ENCODE data around the gene MIR17HG.

DNA sequence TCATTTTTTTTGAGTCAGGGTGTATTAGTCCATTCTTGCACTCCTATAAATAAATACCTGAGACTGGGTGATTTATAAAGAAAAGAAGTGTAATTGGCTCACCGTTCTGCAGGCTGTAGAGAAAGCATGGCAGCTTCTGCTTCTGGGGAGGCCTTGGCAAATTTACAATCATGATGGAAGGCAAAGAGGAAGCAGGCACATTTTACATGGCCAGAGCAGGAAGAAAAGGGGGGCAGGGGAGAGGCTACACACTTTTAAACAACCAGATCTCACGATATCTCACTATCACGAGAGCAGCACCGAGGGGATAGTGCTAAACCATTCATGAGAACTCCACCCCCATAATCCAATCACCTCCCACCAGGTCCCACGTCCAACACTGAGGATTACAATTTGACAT is 44.5 kb upstream of the MIR17HG start:
- TF ChIP-seq, protein P1, sequence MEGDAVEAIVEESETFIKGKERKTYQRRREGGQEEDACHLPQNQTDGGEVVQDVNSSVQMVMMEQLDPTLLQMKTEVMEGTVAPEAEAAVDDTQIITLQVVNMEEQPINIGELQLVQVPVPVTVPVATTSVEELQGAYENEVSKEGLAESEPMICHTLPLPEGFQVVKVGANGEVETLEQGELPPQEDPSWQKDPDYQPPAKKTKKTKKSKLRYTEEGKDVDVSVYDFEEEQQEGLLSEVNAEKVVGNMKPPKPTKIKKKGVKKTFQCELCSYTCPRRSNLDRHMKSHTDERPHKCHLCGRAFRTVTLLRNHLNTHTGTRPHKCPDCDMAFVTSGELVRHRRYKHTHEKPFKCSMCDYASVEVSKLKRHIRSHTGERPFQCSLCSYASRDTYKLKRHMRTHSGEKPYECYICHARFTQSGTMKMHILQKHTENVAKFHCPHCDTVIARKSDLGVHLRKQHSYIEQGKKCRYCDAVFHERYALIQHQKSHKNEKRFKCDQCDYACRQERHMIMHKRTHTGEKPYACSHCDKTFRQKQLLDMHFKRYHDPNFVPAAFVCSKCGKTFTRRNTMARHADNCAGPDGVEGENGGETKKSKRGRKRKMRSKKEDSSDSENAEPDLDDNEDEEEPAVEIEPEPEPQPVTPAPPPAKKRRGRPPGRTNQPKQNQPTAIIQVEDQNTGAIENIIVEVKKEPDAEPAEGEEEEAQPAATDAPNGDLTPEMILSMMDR (IDR thresholded peaks at IDR 0.05), result no peak
- TF ChIP-seq POLR2AphosphoS5 (IDR thresholded peaks at IDR 0.05; ENCODE audit: insufficient read depth in 1 of 2, low read depth in 1 of 2), result no peak
